Esophagus muscularis mucosa (tissue), 4 donors: ENCODE results near the gene ACSF2. TPM values are rescaled to one million over a fixed set of nuclear protein-coding genes. Genes with fewer than 3 reads are reported as not detected.

Experiments
- DNase-seq: peaks from one replicate; pipeline ENCODE4 v3.0.0-alpha.2; 2017; ENCODE audit errors: extremely low spot score
- H3K27ac ChIP-seq, 4 donors: fragments of 200-600 bp; sonication (generic); replicated peaks in 1 of 4; 1 replicate in 3 of 4; 2 replicates in 1 of 4; pipeline ENCODE4 v1.5.1; 2016 to 2019; ENCODE audit warnings: mild to moderate bottlenecking in 1 of 4
- H3K27me3 ChIP-seq, 4 donors: fragments of 200-600 bp; sonication (generic); one replicate each; pipeline versions ENCODE4 v1.5.1 to v1.6.0; 2016 to 2019
- H3K36me3 ChIP-seq, 4 donors: fragments of 200-600 bp; sonication (generic); one replicate each; pipeline ENCODE4 v1.5.1; 2016 to 2019
- H3K4me1 ChIP-seq, 4 donors: fragments of 200-600 bp; sonication (generic); one replicate each; pipeline ENCODE4 v1.5.1; 2016 to 2019
- H3K4me3 ChIP-seq, 4 donors: fragments of 200-600 bp; sonication (generic); 1 replicate in 2 of 4; 2 replicates in 2 of 4; pipeline ENCODE4 v1.5.1; 2016 to 2019; ENCODE audit warnings: mild to moderate bottlenecking in 4 of 4, moderate library complexity in 1 of 4
- H3K9me3 ChIP-seq, 4 donors: fragments of 200-600 bp; sonication (generic); 1 replicate in 3 of 4; 2 replicates in 1 of 4; pipeline ENCODE4 v1.5.1; 2016 to 2019
- EP300 ChIP-seq: sonication (generic); formaldehyde crosslinking; IDR thresholded peaks from one replicate; pipeline ENCODE4 v1.6.1; 2017; ENCODE audit warnings: antibody characterized with exemption
- POLR2A ChIP-seq: fragments of 450-650 bp; IDR thresholded peaks from one replicate; pipeline ENCODE4 v1.6.1; 2017; ENCODE audit warnings: antibody characterized with exemption, moderate library complexity, mild to moderate bottlenecking, low read depth
- POLR2AphosphoS5 ChIP-seq, 2 donors: sonication (generic); formaldehyde crosslinking; IDR thresholded peaks; one replicate each; pipeline ENCODE4 v1.6.1; 2017; ENCODE audit warnings: antibody characterized with exemption in 2 of 2
- whole genome bisulfite sequencing: methylation state at CpG from one replicate; pipeline ENCODE4 v1.1.5; 2018; 5-methylcytosine and 5-hydroxymethylcytosine counted together
- intact Hi-C: fragments of 100-400 bp; cut with DNase I; formaldehyde crosslinking; loops from one replicate; pipeline ENCODE4 v1.15.1; 2023
- total RNA-seq, 4 donors: library from RNA; depleted of rRNA; stranded (reverse); fragments of >200 nt; gene quantifications; one replicate each; pipeline versions ENCODE4 v1.1.0 to v1.2.1, GENCODE V29; 2016
- TF ChIP-seq, protein P1 (sequence below), 3 experiments: fragments of 200-600 bp in 2 of 3; fragments of 450-650 bp in 1 of 3; sonication (generic) in 2 of 3; IDR thresholded peaks; one replicate each; pipeline ENCODE4 v1.5.1; 2017 to 2019; ENCODE audit warnings: antibody characterized with exemption in 3 of 3, mild to moderate bottlenecking in 2 of 3, moderate library complexity in 1 of 3

ACSF2 gene
- total RNA-seq, 4 donors from 2014 or later: 6.0 to 9.6 (median 8.1) TPM

DNA sequence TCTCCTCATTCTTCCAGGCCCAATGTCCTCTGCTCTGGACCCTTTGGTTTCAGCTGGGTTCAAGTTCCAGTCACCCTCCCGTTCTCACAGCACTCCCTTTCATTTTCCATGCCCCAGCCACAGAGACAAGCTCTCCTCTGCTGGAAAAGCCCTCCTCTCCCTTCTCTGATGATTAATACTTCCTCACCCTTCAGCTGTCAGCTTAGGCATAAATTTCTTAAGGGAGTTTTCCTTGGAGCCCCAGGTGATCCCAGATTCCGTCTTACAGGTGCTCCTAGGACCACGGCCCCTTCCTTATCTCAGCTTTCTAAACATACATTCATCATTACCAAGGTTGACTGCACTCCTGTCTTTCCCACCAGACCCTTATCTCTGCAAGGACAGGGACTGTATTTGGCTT lies 32.3 kb downstream of the ACSF2 start:
- H3K36me3 ChIP-seq: peaks cover 0 to 22% (median 4%) of the 10 kb centered on the region in 4 donors
- no peak for TF ChIP-seq EP300
- TF ChIP-seq, protein P1, sequence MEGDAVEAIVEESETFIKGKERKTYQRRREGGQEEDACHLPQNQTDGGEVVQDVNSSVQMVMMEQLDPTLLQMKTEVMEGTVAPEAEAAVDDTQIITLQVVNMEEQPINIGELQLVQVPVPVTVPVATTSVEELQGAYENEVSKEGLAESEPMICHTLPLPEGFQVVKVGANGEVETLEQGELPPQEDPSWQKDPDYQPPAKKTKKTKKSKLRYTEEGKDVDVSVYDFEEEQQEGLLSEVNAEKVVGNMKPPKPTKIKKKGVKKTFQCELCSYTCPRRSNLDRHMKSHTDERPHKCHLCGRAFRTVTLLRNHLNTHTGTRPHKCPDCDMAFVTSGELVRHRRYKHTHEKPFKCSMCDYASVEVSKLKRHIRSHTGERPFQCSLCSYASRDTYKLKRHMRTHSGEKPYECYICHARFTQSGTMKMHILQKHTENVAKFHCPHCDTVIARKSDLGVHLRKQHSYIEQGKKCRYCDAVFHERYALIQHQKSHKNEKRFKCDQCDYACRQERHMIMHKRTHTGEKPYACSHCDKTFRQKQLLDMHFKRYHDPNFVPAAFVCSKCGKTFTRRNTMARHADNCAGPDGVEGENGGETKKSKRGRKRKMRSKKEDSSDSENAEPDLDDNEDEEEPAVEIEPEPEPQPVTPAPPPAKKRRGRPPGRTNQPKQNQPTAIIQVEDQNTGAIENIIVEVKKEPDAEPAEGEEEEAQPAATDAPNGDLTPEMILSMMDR (IDR thresholded peaks at IDR 0.05): no peak
- no peak for TF ChIP-seq POLR2AphosphoS5 (IDR thresholded peaks at IDR 0.05)
- TF ChIP-seq POLR2A: no peak
- intact Hi-C loops: no loop called here

DNA sequence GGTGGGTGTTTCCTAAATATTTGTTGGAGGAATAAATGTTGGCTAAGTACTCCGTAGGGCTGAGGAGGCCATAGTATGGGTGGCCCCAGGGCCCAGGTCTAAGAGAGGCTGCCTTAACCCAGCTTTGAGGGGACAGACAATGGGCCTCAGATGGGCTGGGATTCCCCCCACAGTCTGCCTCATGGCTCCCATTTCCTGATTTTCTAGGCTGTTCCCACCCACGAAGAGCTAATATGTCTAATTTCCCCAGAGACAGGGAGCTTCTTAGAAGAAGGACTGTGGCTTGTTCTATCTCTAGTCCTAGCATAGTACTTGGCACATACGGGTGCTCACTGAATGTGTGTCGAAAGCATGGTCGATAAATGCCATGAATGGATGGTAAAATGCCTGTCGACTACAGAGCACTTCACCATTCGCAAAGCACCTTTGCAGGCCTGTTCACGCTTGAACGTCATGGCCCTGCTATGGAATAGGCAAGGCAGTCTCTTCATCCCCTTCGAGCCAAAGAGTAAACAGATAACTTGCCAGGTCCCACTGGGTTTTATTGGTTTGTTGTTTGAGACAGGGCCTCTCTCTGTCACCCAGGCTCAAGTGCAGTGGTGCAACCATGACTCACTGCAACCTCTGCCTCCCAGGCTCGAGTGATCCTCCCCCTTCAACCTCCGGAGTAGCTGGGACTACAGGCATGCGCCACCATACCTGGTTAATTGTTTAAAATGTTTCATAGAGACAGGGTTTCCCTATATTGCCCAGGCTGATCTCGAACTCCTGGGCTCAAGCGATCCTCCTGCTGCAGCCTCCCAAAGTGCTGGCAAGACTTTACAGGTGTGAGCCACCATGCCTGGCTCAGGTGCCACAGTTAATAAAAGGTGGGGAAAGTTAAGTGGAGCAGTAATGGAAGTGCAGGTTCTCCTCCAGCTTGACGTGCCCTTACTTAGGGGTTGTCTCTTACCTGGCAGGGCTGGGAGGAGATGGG lies 33.0 kb downstream of the ACSF2 start:
- DNase-seq: no peak
- Histone ChIP-seq H3K4me3 (no peak overlapping the region), H3K36me3 (peaks cover 0 to 23% (median 4%) of the 10 kb centered on the region in 4 donors), H3K9me3 (no peaks in the 10 kb centered on the region), H3K27ac (no peak overlapping the region), H3K4me1 (no peaks in the 10 kb centered on the region), H3K27me3 (no peaks in the 10 kb centered on the region)
- TF ChIP-seq EP300 (no peak), POLR2AphosphoS5 (IDR thresholded peaks at IDR 0.05) (no peak)
- 94% methylated on average over 16 of the region's 16 CpGs for WGBS
- intact Hi-C loops: no loop called here

More for the DNA sequence above, 32.3 kb downstream of the ACSF2 start:
- Histone ChIP-seq H3K4me1 (no peaks in the 10 kb centered on the region), H3K27ac (no peak overlapping the region), H3K9me3 (no peaks in the 10 kb centered on the region), H3K27me3 (no peaks in the 10 kb centered on the region), H3K4me3 (no peak overlapping the region)
- 73% methylated on average over 3 of the region's 3 CpGs for WGBS
- DNase-seq: no peak

GRCh38 chr17:50459756-50460155 lies 33.7 kb downstream of the ACSF2 start:
- 92% methylated on average over 4 of the region's 4 CpGs for WGBS
- Histone ChIP-seq H3K4me1 (no peaks in the 10 kb centered on the region), H3K9me3 (no peaks in the 10 kb centered on the region), H3K4me3 (no peak overlapping the region), H3K36me3 (peaks cover 0 to 19% (median 4%) of the 10 kb centered on the region in 4 donors), H3K27me3 (peaks cover 0 to 2% (median 0%) of the 10 kb centered on the region in 4 donors), H3K27ac (no peak overlapping the region)
- TF ChIP-seq, protein P1 (IDR thresholded peaks at IDR 0.05): no peak
- TF ChIP-seq EP300 (no peak), POLR2A (no peak), POLR2AphosphoS5 (IDR thresholded peaks at IDR 0.05) (no peak)
- intact Hi-C loops: no loop called here
- no peak for DNase-seq

GRCh38 chr17:50460831-50461526 lies 35.0 kb downstream of the ACSF2 start:
- H3K4me1 ChIP-seq: no peaks in the 10 kb centered on the region
- 92% methylated on average over 9 of the region's 9 CpGs for whole genome bisulfite sequencing
- no peak overlapping the region for H3K4me3 ChIP-seq
- peaks cover 0 to 19% (median 4%) of the 10 kb centered on the region in 4 donors for H3K36me3 ChIP-seq
- intact Hi-C loops: no loop called here
- no peak for DNase-seq
- no peaks in the 10 kb centered on the region for H3K9me3 ChIP-seq
- no peak overlapping the region for H3K27ac ChIP-seq
- TF ChIP-seq POLR2A: no peak
- TF ChIP-seq POLR2AphosphoS5 (IDR thresholded peaks at IDR 0.05): no peak
- TF ChIP-seq, protein P1 (IDR thresholded peaks at IDR 0.05): no peak
- TF ChIP-seq EP300: no peak
- H3K27me3 ChIP-seq: peaks cover 0 to 11% (median 0%) of the 10 kb centered on the region in 4 donors
